HepG2 (cell line): ENCODE data around the gene EEA1. TPM values are rescaled to one million over a fixed set of nuclear protein-coding genes. Genes with fewer than 3 reads are reported as not detected.

Experiments
- BRF2 ChIP-seq: sonication (generic); formaldehyde crosslinking; IDR thresholded peaks from 2 replicates; pipeline ENCODE4 v1.8.1; 2022; ENCODE audit warnings: mild to moderate bottlenecking, missing genetic modification reagents
- CENPBD1 ChIP-seq: sonication (generic); formaldehyde crosslinking; IDR thresholded peaks from 2 replicates; pipeline ENCODE4 v1.8.0; 2022; ENCODE audit warnings: missing genetic modification reagents, low read depth, mild to moderate bottlenecking, borderline replicate concordance
- CHD4 ChIP-seq: fragments of 200-600 bp; sonication (generic); IDR thresholded peaks from 2 replicates; pipeline ENCODE4 v1.7.0; 2017; ENCODE audit warnings: mild to moderate bottlenecking, low read length, borderline replicate concordance
- HOXA9 ChIP-seq: sonication (generic); formaldehyde crosslinking; IDR thresholded peaks from 2 replicates; pipeline ENCODE4 v1.8.1; 2022; ENCODE audit warnings: missing genetic modification reagents, mild to moderate bottlenecking, moderate library complexity, borderline replicate concordance
- KLF15 ChIP-seq: sonication (generic); formaldehyde crosslinking; IDR thresholded peaks from 2 replicates; pipeline ENCODE4 v1.8.1; 2023; ENCODE audit warnings: borderline replicate concordance, mild to moderate bottlenecking, inconsistent platforms, missing genetic modification reagents, mixed read lengths
- KLF9 ChIP-seq: IDR thresholded peaks from 2 replicates; pipeline ENCODE4 v1.6.1; 2016; ENCODE audit warnings: low read depth
- MAFG ChIP-seq: sonication (generic); formaldehyde crosslinking; IDR thresholded peaks from 2 replicates; pipeline ENCODE4 v1.5.1; 2020; ENCODE audit warnings: mild to moderate bottlenecking, missing genetic modification reagents
- PRDM4 ChIP-seq: sonication (generic); formaldehyde crosslinking; IDR thresholded peaks from 2 replicates; pipeline ENCODE4 v1.9.0; 2021; ENCODE audit warnings: missing genetic modification reagents, borderline replicate concordance
- PREB ChIP-seq: sonication (generic); formaldehyde crosslinking; IDR thresholded peaks from 2 replicates; pipeline ENCODE4 v1.4.0; 2020; ENCODE audit warnings: missing genetic modification reagents
- SOX13 ChIP-seq, 3 experiments: fragments of 450-650 bp in 1 of 3; sonication (generic) in 1 of 3; formaldehyde crosslinking in 1 of 3; IDR thresholded peaks in 2 of 3; conservative IDR thresholded peaks in 1 of 3; 2 replicates each; pipeline versions ENCODE4 v1.5.0 to v1.6.1; 2016 to 2020; ENCODE audit warnings: antibody characterized with exemption in 1 of 3, mild to moderate bottlenecking in 1 of 3, missing compliant biosample characterization in 1 of 3, missing genetic modification reagents in 1 of 3, moderate library complexity in 1 of 3
- TCF7 ChIP-seq: sonication (generic); IDR thresholded peaks from 2 replicates; pipeline ENCODE4 v1.6.1; 2016; ENCODE audit warnings: antibody characterized with exemption, low read depth
- TEAD3 ChIP-seq: optimal IDR thresholded peaks from 2 replicates; pipeline ENCODE3; 2016; ENCODE audit warnings: borderline replicate concordance
- ZNF782 ChIP-seq: sonication (generic); formaldehyde crosslinking; IDR thresholded peaks from 2 replicates; pipeline ENCODE4 v1.4.0; 2020; ENCODE audit warnings: missing genetic modification reagents, mild to moderate bottlenecking, borderline replicate concordance
- ZNF850 ChIP-seq: sonication (generic); formaldehyde crosslinking; conservative IDR thresholded peaks from 2 replicates; pipeline ENCODE4 v1.9.0; 2021; ENCODE audit warnings: mild to moderate bottlenecking, missing genetic modification reagents
- polyA plus RNA-seq, 8 experiments: library from polyadenylated mRNA; depleted of rRNA in 3 of 8; stranded (reverse) in 7 of 8; unstranded in 1 of 8; fragments of >200 nt; fragmentation: Illumina TruSeq in 4 of 8; extraction: Trizol in 4 of 8; gene quantifications; 2 replicates each; pipeline versions ENCODE4 v1.2.1 to v1.2.3, GENCODE V29; 2011 to 2016; ENCODE audit warnings: low read depth in 4 of 8, missing spikeins in 1 of 8, mixed read lengths in 1 of 8; ENCODE audit not compliant: insufficient read depth in 1 of 8
- total RNA-seq, 5 experiments: library from RNA; depleted of rRNA; stranded (reverse); fragments of >200 nt; fragmentation: Illumina TruSeq; extraction: Trizol; gene quantifications; 2 replicates each; pipeline ENCODE4 v1.2.3, GENCODE V29; 2016; ENCODE audit warnings: low read depth in 1 of 5

Gene EEA1
- total and polyA plus RNA-seq, 2 of the 13 experiments (the other 11 are each of a cell fraction or from before 2014, with no cell fraction given), result 5.0 to 19.3 TPM

- TF ChIP-seq PRDM4 (CRISPR knock-in tag) (no peak), TEAD3 (CRISPR knock-in tag) (peak; percentile 70), TCF7 (no peak), KLF15 (no peak), PREB (CRISPR knock-in tag) (no peak), SOX13 (IDR thresholded peaks at IDR 0.05) (no peak), SOX13 (CRISPR knock-in tag; conservative IDR thresholded peaks at IDR 0.05 in 1 of 2, IDR thresholded peaks at IDR 0.05 in 1 of 2) (0 out of 4 replicates have a peak, but pooled peaks of 1 of the 2 experiments have one; percentile 18), HOXA9 (CRISPR knock-in tag) (no peak), MAFG (no peak), CHD4 (no peak), CENPBD1 (no peak), BRF2 (CRISPR knock-in tag) (no peak), ZNF850 (CRISPR knock-in tag) (no peak), ZNF782 (CRISPR knock-in tag) (no peak), KLF9 (CRISPR knock-in tag) (no peak)
These were observed 1.4 kb downstream of the EEA1 start (continued) for GRCh38 chr12:92927436-92928281.
